HepG2 (cell line): Measurements from ENCODE around the gene FAM234B. TPM values are rescaled to one million over a fixed set of nuclear protein-coding genes. Genes with fewer than 3 reads are reported as not detected.

Source experiments
- CBX2 ChIP-seq, 2 experiments: fragments of 200-600 bp in 1 of 2; sonication (generic); formaldehyde crosslinking in 1 of 2; IDR thresholded peaks; 2 replicates each; pipeline versions ENCODE4 v1.7.0 to v1.8.1; 2018 to 2022; ENCODE audit warnings: low read depth in 2 of 2, low read length in 1 of 2, mild to moderate bottlenecking in 1 of 2, missing genetic modification reagents in 1 of 2
- HOXD1 ChIP-seq: sonication (generic); formaldehyde crosslinking; IDR thresholded peaks from 2 replicates; pipeline ENCODE4 v1.5.0; 2020; ENCODE audit warnings: missing genetic modification reagents
- KDM2A ChIP-seq: sonication (generic); formaldehyde crosslinking; IDR thresholded peaks from 2 replicates; pipeline ENCODE4 v1.4.0; 2020; ENCODE audit warnings: low read depth, missing genetic modification reagents, borderline replicate concordance
- LCORL ChIP-seq, 2 experiments: fragments of 450-650 bp in 1 of 2; sonication (generic) in 1 of 2; formaldehyde crosslinking in 1 of 2; IDR thresholded peaks; 2 replicates each; pipeline versions ENCODE4 v1.5.0 to v1.6.1; 2017 to 2020; ENCODE audit warnings: antibody characterized with exemption in 1 of 2, missing genetic modification reagents in 1 of 2
- MIER3 ChIP-seq: IDR thresholded peaks from 2 replicates; pipeline ENCODE4 v1.6.1; 2016; ENCODE audit warnings: missing compliant biosample characterization, borderline replicate concordance
- NR3C1 ChIP-seq: sonication (generic); formaldehyde crosslinking; IDR thresholded peaks from 2 replicates; pipeline ENCODE4 v1.4.0; 2020; ENCODE audit warnings: missing genetic modification reagents
- POLR2G ChIP-seq: fragments of 200-400 bp; formaldehyde crosslinking; IDR thresholded peaks from 2 replicates; pipeline ENCODE4 v1.6.1; 2018; ENCODE audit warnings: mild to moderate bottlenecking, low read depth, low read length, moderate library complexity
- SP2 ChIP-seq: sonication (generic); formaldehyde crosslinking; IDR thresholded peaks from 2 replicates; pipeline ENCODE4 v1.5.1; 2020; ENCODE audit warnings: mild to moderate bottlenecking, missing genetic modification reagents
- TBX2 ChIP-seq: sonication (generic); formaldehyde crosslinking; IDR thresholded peaks from 2 replicates; pipeline ENCODE4 v1.5.0; 2020; ENCODE audit warnings: missing genetic modification reagents, mild to moderate bottlenecking, borderline replicate concordance
- ZNF160 ChIP-seq: sonication (generic); formaldehyde crosslinking; IDR thresholded peaks from 2 replicates; pipeline ENCODE4 v1.8.0; 2022; ENCODE audit warnings: mild to moderate bottlenecking, inconsistent platforms, missing genetic modification reagents
- ZNF234 ChIP-seq: sonication (generic); formaldehyde crosslinking; conservative IDR thresholded peaks from 2 replicates; pipeline ENCODE4 v1.5.1; 2020; ENCODE audit warnings: mild to moderate bottlenecking, missing genetic modification reagents
- ZNF354B ChIP-seq: sonication (generic); formaldehyde crosslinking; IDR thresholded peaks from 2 replicates; pipeline ENCODE4 v1.8.0; 2022; ENCODE audit warnings: mild to moderate bottlenecking, missing genetic modification reagents
- ZNF550 ChIP-seq: sonication (generic); formaldehyde crosslinking; IDR thresholded peaks from 2 replicates; pipeline ENCODE4 v1.4.0; 2020; ENCODE audit warnings: mild to moderate bottlenecking, missing genetic modification reagents, borderline replicate concordance
- ZNF615 ChIP-seq: sonication (generic); formaldehyde crosslinking; IDR thresholded peaks from 2 replicates; pipeline ENCODE4 v1.5.0; 2020; ENCODE audit warnings: mild to moderate bottlenecking, missing genetic modification reagents, borderline replicate concordance
- polyA plus RNA-seq, 8 experiments: library from polyadenylated mRNA; depleted of rRNA in 3 of 8; stranded (reverse) in 7 of 8; unstranded in 1 of 8; fragments of >200 nt; fragmentation: Illumina TruSeq in 4 of 8; extraction: Trizol in 4 of 8; gene quantifications; 2 replicates each; pipeline versions ENCODE4 v1.2.1 to v1.2.3, GENCODE V29; 2011 to 2016; ENCODE audit warnings: low read depth in 4 of 8, missing spikeins in 1 of 8, mixed read lengths in 1 of 8; ENCODE audit not compliant: insufficient read depth in 1 of 8
- total RNA-seq, 5 experiments: library from RNA; depleted of rRNA; stranded (reverse); fragments of >200 nt; fragmentation: Illumina TruSeq; extraction: Trizol; gene quantifications; 2 replicates each; pipeline ENCODE4 v1.2.3, GENCODE V29; 2016; ENCODE audit warnings: low read depth in 1 of 5
- TF ChIP-seq, protein P1 (sequence below): sonication (generic); formaldehyde crosslinking; IDR thresholded peaks from 2 replicates; pipeline ENCODE4 v1.8.0; 2022; ENCODE audit warnings: mild to moderate bottlenecking, missing genetic modification reagents; ENCODE audit not compliant: insufficient replicate concordance
- TF ChIP-seq, protein P2 (sequence below): sonication (generic); formaldehyde crosslinking; IDR thresholded peaks from 2 replicates; pipeline ENCODE4 v1.9.0; 2022; ENCODE audit warnings: missing genetic modification reagents, mild to moderate bottlenecking, borderline replicate concordance
- TF ChIP-seq, protein P3 (sequence below): IDR thresholded peaks from 2 replicates; pipeline ENCODE4 v1.6.1; 2018; ENCODE audit warnings: missing genetic modification reagents, mild to moderate bottlenecking, missing compliant biosample characterization
- TF ChIP-seq, protein P4 (sequence below): IDR thresholded peaks from 2 replicates; pipeline ENCODE4 v1.6.1; 2016; ENCODE audit warnings: low read depth, borderline replicate concordance
- TF ChIP-seq, protein P5 (sequence below): sonication (generic); formaldehyde crosslinking; IDR thresholded peaks from 2 replicates; pipeline ENCODE4 v1.4.0; 2020; ENCODE audit warnings: missing genetic modification reagents; ENCODE audit errors: not compliant biosample characterization

FAM234B gene
- total and polyA plus RNA-seq, 2 of the 13 experiments (the other 11 are each of a cell fraction or from before 2014, with no cell fraction given): 7.8 to 13.8 TPM

DNA sequence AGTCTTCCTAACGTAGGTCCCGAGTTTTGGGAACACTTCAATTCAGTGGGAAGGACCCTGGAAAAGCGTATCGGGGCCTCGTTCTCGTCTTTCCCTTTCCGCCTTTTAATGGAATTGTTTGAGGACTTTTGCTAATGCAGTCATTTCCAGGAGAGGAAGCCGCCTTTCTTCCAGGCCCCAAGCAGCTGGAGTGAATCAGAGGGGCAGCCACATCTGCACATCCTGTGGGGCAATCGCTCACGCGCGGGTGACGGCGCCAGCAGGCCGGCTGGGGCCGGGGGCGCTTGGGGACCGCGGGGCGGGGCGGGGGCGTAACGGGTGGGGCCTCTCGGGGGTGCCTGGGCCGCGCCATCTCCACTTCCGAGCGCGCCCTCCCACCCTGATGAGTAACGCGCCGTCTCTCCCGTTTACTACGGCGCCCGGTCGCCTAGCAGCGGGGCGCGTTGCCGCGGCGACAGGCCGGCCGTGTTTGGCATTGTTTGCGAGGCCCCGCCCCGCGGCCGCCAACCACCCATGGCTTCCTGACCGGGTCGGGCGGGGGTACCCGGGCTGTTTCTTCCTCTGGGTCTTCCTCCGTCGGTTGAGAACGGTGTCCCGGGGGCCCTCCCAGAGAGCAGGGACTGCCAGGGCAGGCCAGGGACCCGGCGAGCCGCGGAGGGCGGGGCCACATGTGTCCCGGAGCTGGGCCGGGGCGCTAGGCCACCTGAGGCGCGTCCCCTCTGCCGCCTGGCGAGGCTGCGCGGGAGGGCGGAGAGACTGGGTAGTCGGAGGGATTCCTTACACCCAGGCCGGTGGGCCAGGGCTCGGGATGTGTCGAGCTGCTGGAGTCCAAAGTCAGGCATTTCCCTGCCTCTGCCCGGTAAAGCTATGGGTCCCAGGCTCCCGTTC, 56.9 kb downstream of the FAM234B start (continued):
- TF ChIP-seq, protein P1, sequence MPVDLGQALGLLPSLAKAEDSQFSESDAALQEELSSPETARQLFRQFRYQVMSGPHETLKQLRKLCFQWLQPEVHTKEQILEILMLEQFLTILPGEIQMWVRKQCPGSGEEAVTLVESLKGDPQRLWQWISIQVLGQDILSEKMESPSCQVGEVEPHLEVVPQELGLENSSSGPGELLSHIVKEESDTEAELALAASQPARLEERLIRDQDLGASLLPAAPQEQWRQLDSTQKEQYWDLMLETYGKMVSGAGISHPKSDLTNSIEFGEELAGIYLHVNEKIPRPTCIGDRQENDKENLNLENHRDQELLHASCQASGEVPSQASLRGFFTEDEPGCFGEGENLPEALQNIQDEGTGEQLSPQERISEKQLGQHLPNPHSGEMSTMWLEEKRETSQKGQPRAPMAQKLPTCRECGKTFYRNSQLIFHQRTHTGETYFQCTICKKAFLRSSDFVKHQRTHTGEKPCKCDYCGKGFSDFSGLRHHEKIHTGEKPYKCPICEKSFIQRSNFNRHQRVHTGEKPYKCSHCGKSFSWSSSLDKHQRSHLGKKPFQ (CRISPR knock-in tag): no peak
- TF ChIP-seq NR3C1 (CRISPR knock-in tag) (no peak), ZNF234 (CRISPR knock-in tag) (no peak), ZNF160 (CRISPR knock-in tag) (no peak), ZNF615 (no peak), MIER3 (CRISPR knock-in tag) (no peak), SP2 (CRISPR knock-in tag) (no peak), CBX2 (IDR thresholded peaks at IDR 0.05; ENCODE audit: low read depth, low read length) (no peak), CBX2 (CRISPR knock-in tag; IDR thresholded peaks at IDR 0.05; ENCODE audit: low read depth) (no peak), TBX2 (no peak), ZNF354B (CRISPR knock-in tag) (no peak), LCORL (IDR thresholded peaks at IDR 0.05) (no peak), LCORL (CRISPR knock-in tag; IDR thresholded peaks at IDR 0.05) (no peak), POLR2G (no peak), ZNF550 (CRISPR knock-in tag) (no peak), KDM2A (peak; percentile 17; the same call in 1 of the 2 replicates), HOXD1 (no peak)
- TF ChIP-seq, protein P2, sequence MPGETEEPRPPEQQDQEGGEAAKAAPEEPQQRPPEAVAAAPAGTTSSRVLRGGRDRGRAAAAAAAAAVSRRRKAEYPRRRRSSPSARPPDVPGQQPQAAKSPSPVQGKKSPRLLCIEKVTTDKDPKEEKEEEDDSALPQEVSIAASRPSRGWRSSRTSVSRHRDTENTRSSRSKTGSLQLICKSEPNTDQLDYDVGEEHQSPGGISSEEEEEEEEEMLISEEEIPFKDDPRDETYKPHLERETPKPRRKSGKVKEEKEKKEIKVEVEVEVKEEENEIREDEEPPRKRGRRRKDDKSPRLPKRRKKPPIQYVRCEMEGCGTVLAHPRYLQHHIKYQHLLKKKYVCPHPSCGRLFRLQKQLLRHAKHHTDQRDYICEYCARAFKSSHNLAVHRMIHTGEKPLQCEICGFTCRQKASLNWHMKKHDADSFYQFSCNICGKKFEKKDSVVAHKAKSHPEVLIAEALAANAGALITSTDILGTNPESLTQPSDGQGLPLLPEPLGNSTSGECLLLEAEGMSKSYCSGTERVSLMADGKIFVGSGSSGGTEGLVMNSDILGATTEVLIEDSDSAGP (CRISPR knock-in tag): peak; percentile 41; the same call in 1 of the 2 replicates
- TF ChIP-seq, protein P3, sequence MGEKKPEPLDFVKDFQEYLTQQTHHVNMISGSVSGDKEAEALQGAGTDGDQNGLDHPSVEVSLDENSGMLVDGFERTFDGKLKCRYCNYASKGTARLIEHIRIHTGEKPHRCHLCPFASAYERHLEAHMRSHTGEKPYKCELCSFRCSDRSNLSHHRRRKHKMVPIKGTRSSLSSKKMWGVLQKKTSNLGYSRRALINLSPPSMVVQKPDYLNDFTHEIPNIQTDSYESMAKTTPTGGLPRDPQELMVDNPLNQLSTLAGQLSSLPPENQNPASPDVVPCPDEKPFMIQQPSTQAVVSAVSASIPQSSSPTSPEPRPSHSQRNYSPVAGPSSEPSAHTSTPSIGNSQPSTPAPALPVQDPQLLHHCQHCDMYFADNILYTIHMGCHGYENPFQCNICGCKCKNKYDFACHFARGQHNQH: no peak
- TF ChIP-seq, protein P4, sequence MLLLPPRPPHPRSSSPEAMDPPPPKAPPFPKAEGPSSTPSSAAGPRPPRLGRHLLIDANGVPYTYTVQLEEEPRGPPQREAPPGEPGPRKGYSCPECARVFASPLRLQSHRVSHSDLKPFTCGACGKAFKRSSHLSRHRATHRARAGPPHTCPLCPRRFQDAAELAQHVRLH (CRISPR knock-in tag): no peak
- TF ChIP-seq, protein P5, sequence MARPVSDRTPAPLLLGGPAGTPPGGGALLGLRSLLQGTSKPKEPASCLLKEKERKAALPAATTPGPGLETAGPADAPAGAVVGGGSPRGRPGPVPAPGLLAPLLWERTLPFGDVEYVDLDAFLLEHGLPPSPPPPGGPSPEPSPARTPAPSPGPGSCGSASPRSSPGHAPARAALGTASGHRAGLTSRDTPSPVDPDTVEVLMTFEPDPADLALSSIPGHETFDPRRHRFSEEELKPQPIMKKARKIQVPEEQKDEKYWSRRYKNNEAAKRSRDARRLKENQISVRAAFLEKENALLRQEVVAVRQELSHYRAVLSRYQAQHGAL (CRISPR knock-in tag): no peak
